ENCODE data around the gene VAV2.

The VAV2 gene

DNA sequence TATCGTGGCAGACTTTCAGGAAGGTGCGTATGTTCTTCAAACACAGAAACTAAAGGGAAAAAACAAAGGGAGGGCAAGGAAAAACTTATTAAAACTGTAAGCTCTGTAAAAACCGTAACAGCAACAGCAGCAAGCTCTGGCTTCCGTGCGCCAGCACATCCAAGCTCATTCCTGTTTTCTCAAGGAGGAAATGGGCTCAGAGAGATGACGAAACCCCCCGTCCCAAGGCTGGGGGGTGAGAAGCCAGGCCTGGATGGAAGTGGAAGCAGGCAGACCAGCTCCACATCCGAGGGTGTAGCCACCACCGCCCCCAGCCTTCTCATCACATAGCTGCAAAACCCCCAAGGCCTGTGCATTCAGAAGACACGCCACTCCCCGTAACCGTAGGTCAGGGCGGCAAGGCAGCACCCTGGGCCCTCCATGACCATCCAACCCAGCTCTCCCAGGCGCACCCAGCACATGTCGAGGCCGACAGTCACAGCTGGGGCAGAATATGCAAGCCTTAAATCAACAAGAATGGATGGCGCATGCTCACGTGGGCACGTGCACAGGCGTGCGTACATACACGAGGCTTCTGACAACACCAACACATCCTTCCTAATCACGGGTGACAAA, 52.8 kb downstream of the VAV2 start:
- Mint-ChIP-seq H3K9me3 (no peaks in the 10 kb centered on the region), H3K27me3 (ENCODE audit: low read depth, poor library complexity) (no peaks in the 10 kb centered on the region), H3K4me1 (peaks cover 67% of the 10 kb centered on the region), H3K27ac (peak overlapping the region; percentile 98), H3K36me3 (ENCODE audit: low read depth) (peaks cover 9% of the 10 kb centered on the region), H3K4me3 (peak overlapping the region; percentile 53)
- DNase-seq: no peak
- TF ChIP-seq, protein P1, sequence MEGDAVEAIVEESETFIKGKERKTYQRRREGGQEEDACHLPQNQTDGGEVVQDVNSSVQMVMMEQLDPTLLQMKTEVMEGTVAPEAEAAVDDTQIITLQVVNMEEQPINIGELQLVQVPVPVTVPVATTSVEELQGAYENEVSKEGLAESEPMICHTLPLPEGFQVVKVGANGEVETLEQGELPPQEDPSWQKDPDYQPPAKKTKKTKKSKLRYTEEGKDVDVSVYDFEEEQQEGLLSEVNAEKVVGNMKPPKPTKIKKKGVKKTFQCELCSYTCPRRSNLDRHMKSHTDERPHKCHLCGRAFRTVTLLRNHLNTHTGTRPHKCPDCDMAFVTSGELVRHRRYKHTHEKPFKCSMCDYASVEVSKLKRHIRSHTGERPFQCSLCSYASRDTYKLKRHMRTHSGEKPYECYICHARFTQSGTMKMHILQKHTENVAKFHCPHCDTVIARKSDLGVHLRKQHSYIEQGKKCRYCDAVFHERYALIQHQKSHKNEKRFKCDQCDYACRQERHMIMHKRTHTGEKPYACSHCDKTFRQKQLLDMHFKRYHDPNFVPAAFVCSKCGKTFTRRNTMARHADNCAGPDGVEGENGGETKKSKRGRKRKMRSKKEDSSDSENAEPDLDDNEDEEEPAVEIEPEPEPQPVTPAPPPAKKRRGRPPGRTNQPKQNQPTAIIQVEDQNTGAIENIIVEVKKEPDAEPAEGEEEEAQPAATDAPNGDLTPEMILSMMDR (IDR thresholded peaks at IDR 0.05): no peak

DNA sequence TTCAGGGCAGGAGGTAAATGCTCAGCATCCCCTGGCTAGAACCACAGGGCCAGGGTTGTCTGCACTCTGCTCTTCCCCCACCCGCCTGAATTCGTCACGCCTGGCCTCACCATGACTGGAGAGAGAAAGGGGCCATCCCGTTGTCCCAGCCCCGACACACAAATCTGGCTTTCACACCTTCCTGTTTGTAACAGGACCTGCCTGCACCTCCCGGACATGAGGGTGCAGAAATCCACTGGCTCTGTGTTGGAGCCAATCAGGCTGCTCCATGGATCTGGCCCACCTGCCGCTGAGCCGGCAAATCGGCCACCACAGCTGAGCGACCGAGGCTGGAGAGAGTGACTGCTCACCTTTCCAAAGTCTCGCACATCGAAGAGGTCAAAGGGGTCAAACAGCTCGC, 53.4 kb downstream of the VAV2 start:
- no peaks in the 10 kb centered on the region for H3K27me3 Mint-ChIP-seq (ENCODE audit: low read depth, poor library complexity)
- H3K4me3 Mint-ChIP-seq: peak overlapping the region; percentile 53
- peak overlapping the region; percentile 98 for H3K27ac Mint-ChIP-seq
- TF ChIP-seq, protein P1 (IDR thresholded peaks at IDR 0.05): no peak
- DNase-seq: peak; percentile 62
- peaks cover 2% of the 10 kb centered on the region for H3K9me3 Mint-ChIP-seq
- peaks cover 68% of the 10 kb centered on the region for H3K4me1 Mint-ChIP-seq
- H3K36me3 Mint-ChIP-seq (ENCODE audit: low read depth): peaks cover 14% of the 10 kb centered on the region

DNA sequence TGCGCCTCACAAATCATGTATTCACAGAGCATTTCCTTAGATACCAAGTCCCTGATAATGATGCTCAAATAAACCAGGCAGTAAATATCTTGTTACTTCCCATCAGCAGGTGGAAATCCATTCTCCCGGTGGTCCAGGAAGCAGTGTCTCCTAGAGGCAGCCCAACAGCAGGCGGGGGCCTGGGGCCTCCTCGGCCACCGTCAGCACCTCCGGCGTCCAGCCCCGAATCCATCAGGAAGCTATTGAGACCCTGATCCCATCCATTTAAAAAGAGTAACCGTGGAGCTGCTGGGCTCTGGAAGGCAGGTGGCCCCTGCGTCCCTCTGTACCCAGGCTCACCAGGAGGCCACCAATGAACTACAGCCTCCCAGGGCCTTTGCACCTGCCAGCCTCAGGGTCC, 54.0 kb downstream of the VAV2 start:
- no peak overlapping the region for H3K4me3 Mint-ChIP-seq
- DNase-seq: no peak
- peaks cover 4% of the 10 kb centered on the region for H3K27me3 Mint-ChIP-seq (ENCODE audit: low read depth, poor library complexity)
- H3K27ac Mint-ChIP-seq: no peak overlapping the region
- H3K4me1 Mint-ChIP-seq: peaks cover 74% of the 10 kb centered on the region
- TF ChIP-seq, protein P1 (IDR thresholded peaks at IDR 0.05): no peak
- peaks cover 21% of the 10 kb centered on the region for H3K36me3 Mint-ChIP-seq (ENCODE audit: low read depth)
- peaks cover 3% of the 10 kb centered on the region for H3K9me3 Mint-ChIP-seq

DNA sequence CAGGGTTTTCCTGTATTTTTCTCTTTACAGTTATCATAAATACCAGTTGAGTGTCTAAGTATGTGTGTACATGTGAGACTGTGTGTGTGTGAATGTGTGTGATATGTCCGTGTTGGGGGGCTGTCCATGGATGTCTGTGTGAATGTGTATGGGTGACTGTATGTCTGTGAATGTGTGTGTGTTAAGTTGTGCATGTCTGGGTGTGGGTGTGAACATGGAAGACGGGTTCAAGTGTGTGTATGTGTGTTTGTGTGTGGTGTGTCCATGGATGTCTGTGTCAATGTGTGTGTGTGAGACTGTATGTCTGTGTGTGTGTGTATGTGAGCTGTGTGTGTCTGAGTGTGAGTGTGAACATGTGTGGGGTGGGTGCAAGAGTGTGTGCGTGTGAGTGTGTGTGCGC, 55.0 kb downstream of the VAV2 start:
- no peak for DNase-seq

DNA sequence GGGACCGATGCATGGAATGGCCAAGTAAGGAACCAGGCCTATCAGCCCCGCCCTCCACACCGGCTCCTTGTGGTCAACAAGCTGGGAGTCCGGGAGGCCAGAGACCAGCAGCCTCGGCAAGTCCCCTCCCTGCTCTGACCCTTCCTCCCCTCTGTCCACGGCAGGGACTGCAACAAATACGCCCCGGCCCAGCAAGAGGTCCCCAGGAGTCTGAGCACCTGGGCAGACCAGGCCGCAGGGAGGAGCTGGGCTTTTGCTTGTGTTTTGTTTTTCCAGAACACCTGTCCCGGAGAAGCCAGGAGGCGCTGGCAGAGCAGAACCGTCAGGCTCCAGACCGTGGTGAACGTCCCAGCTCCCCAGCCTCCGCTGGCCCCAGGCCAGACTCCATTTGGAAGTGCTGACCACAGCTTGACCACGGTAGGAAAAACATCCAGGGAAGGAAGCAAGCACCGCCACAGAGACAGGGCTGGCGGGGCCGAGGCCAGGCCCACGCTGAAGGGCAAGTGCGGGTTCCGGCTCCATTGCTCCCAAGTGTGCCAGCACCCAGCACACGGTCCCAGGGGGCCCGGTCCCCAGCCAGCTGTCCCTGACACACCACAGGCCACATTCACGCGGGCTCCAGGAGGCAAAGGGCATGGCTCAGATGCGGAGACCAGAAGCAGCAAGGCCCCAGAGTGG, 56.7 kb downstream of the VAV2 start:
- Mint-ChIP-seq H3K27me3 (ENCODE audit: low read depth, poor library complexity) (peaks cover 4% of the 10 kb centered on the region), H3K4me3 (no peak overlapping the region), H3K9me3 (peaks cover 3% of the 10 kb centered on the region), H3K27ac (no peak overlapping the region), H3K4me1 (peaks cover 79% of the 10 kb centered on the region), H3K36me3 (ENCODE audit: low read depth) (peaks cover 18% of the 10 kb centered on the region)
- TF ChIP-seq, protein P1 (IDR thresholded peaks at IDR 0.05): no peak
- no peak for DNase-seq

More for the DNA sequence above, 55.0 kb downstream of the VAV2 start:
- Mint-ChIP-seq H3K27ac (no peak overlapping the region), H3K27me3 (ENCODE audit: low read depth, poor library complexity) (peaks cover 4% of the 10 kb centered on the region), H3K4me3 (no peak overlapping the region), H3K36me3 (ENCODE audit: low read depth) (peaks cover 22% of the 10 kb centered on the region), H3K4me1 (peaks cover 75% of the 10 kb centered on the region), H3K9me3 (peaks cover 3% of the 10 kb centered on the region)
- TF ChIP-seq, protein P1 (IDR thresholded peaks at IDR 0.05): no peak
